Aorta (tissue), 5 donors: Measurements from ENCODE around the gene SEMA3G. TPM values are rescaled to one million over a fixed set of nuclear protein-coding genes. Genes with fewer than 3 reads are reported as not detected.
A peak's percentile ranks its signal among the peaks of the same experiment; 100 is the strongest.

Source experiments
- ATAC-seq: fragments of 200-7000 bp; cut with Tn5 transposase; one replicate; pipeline ENCODE4 v1.9.1; 2022; ENCODE audit warnings: moderate library complexity; ENCODE audit not compliant: low FRiP score
- DNase-seq, 2 donors: peaks; one replicate each; pipeline ENCODE4 v3.0.0-alpha.2; 2020
- H3K27ac ChIP-seq, 2 donors: one replicate each; pipeline ENCODE4 v1.5.1; 2013; ENCODE audit warnings: low read length in 2 of 2, mild to moderate bottlenecking in 2 of 2, moderate library complexity in 2 of 2, control low read depth in 1 of 2, inconsistent platforms in 1 of 2, low read depth in 1 of 2
- H3K27me3 ChIP-seq, 2 donors: one replicate each; pipeline ENCODE4 v1.6.1; 2013; ENCODE audit warnings: control low read depth in 1 of 2, low read length in 1 of 2, mild to moderate bottlenecking in 1 of 2, moderate library complexity in 1 of 2; ENCODE audit not compliant: insufficient read depth in 2 of 2, control insufficient read depth in 1 of 2
- H3K36me3 ChIP-seq, 2 donors: one replicate each; pipeline ENCODE4 v1.6.1; 2013; ENCODE audit warnings: control low read depth in 1 of 2, low read length in 1 of 2, mild to moderate bottlenecking in 1 of 2; ENCODE audit not compliant: insufficient read depth in 2 of 2, control insufficient read depth in 1 of 2
- H3K4me1 ChIP-seq, 2 donors: one replicate each; pipeline ENCODE4 v1.6.1; 2013; ENCODE audit warnings: low read length in 2 of 2, control low read depth in 1 of 2, mild to moderate bottlenecking in 1 of 2, moderate library complexity in 1 of 2; ENCODE audit not compliant: insufficient read depth in 2 of 2, control insufficient read depth in 1 of 2
- H3K4me3 ChIP-seq, 2 donors: one replicate each; pipeline ENCODE4 v1.5.1; 2013; ENCODE audit warnings: low read length in 2 of 2, control low read depth in 1 of 2, mild to moderate bottlenecking in 1 of 2
- H3K9me3 ChIP-seq: one replicate; pipeline ENCODE4 v1.6.1; 2013; ENCODE audit warnings: mild to moderate bottlenecking, low read length; ENCODE audit not compliant: control insufficient read depth
- WGBS, 2 donors: extraction: QIAGEN DNeasy Blood & Tissue Kit; methylation state at CpG; one replicate each; pipeline ENCODE4 v1.1.7; 2013; 5-methylcytosine and 5-hydroxymethylcytosine counted together
- intact Hi-C, 2 donors: fragments of 100-400 bp; cut with DNase I; formaldehyde crosslinking; loops; one replicate each; pipeline versions ENCODE4 v1.14.2 to v1.15.0; 2022
- polyA plus RNA-seq, 2 donors: library from polyadenylated mRNA; stranded (reverse); fragments of 200-250 nt; gene quantifications; one replicate each; pipeline ENCODE4 v1.2.3, GENCODE V29; 2013
- total RNA-seq, 2 donors: library from RNA; stranded (reverse); fragmentation: NEBNext Ultra II Directional; extraction: Animal tissue kit (Norgen Biotek cat#: 25700); gene quantifications; one replicate each; pipeline ENCODE4 v1.2.1, GENCODE V29; 2021
- donor health status: healthy with polysubstance abuse.
- donor health status: Bipolar disorder and iron deficiency.
- donor health status: DM: no; HTN: no; CAD: no.
- donor health status: DM: no; HTN: no; CAD: no.
- donor health status: DM: yes; HTN: yes; CAD: no.

Gene SEMA3G
- total and polyA plus RNA-seq, 4 donors: 0.26 to 23.8 (median 12.5) TPM; not detected in 1

GRCh38 chr3:52393131-52393807 lies 51.6 kb downstream of the SEMA3G start:
- DNase-seq: peak; percentile 16 to 65
- no peak for ATAC-seq
- no peaks in the 10 kb centered on the region for H3K9me3 ChIP-seq
- H3K27me3 ChIP-seq: no peaks in the 10 kb centered on the region
- H3K27ac ChIP-seq: no peak overlapping the region
- intact Hi-C loops: no loop called here
- 87 to 88% methylated on average over 18 of the region's 18 CpGs for WGBS, 2 donors
- H3K36me3 ChIP-seq: peaks cover 0 to 4% of the 10 kb centered on the region in 2 donors
- H3K4me3 ChIP-seq: no peak overlapping the region
- H3K4me1 ChIP-seq: no peaks in the 10 kb centered on the region

GRCh38 chr3:52392216-52392930 lies 52.5 kb downstream of the SEMA3G start:
- H3K4me3 ChIP-seq: no peak overlapping the region
- DNase-seq: no peak
- intact Hi-C loops: no loop called here
- no peaks in the 10 kb centered on the region for H3K27me3 ChIP-seq
- WGBS, 2 donors: 93% methylated on average over 16 of the region's 16 CpGs
- peaks cover 0 to 4% of the 10 kb centered on the region in 2 donors for H3K36me3 ChIP-seq
- ATAC-seq: no peak
- H3K9me3 ChIP-seq: no peaks in the 10 kb centered on the region
- H3K4me1 ChIP-seq: no peaks in the 10 kb centered on the region
- H3K27ac ChIP-seq: no peak overlapping the region

GRCh38 chr3:52391096-52391495 lies 53.8 kb downstream of the SEMA3G start:
- H3K4me1 ChIP-seq: no peaks in the 10 kb centered on the region
- DNase-seq: no peak
- H3K36me3 ChIP-seq: peaks cover 0 to 4% of the 10 kb centered on the region in 2 donors
- H3K27me3 ChIP-seq: no peaks in the 10 kb centered on the region
- H3K27ac ChIP-seq: no peak overlapping the region
- WGBS, 2 donors: 94 to 95% methylated on average over 12 of the region's 12 CpGs
- no peak for ATAC-seq
- H3K4me3 ChIP-seq: no peak overlapping the region
- no peaks in the 10 kb centered on the region for H3K9me3 ChIP-seq
- intact Hi-C loops: no loop called here

GRCh38 chr3:52388933-52389332 lies 56.0 kb downstream of the SEMA3G start:
- Histone ChIP-seq H3K27me3 (no peaks in the 10 kb centered on the region), H3K4me1 (no peaks in the 10 kb centered on the region), H3K4me3 (no peak overlapping the region), H3K9me3 (no peaks in the 10 kb centered on the region), H3K27ac (no peak overlapping the region), H3K36me3 (peaks cover 0 to 4% of the 10 kb centered on the region in 2 donors)
- ATAC-seq (no peak), DNase-seq (no peak)
- WGBS, 2 donors: 95 to 96% methylated on average over 9 of the region's 9 CpGs
- intact Hi-C loops: no loop called here

GRCh38 chr3:52388348-52388821 lies 56.5 kb downstream of the SEMA3G start:
- Histone ChIP-seq H3K27me3 (no peaks in the 10 kb centered on the region), H3K9me3 (no peaks in the 10 kb centered on the region), H3K4me3 (no peak overlapping the region), H3K4me1 (no peaks in the 10 kb centered on the region), H3K36me3 (peaks cover 0 to 4% of the 10 kb centered on the region in 2 donors), H3K27ac (no peak overlapping the region)
- intact Hi-C loops: no loop called here
- 66 to 78% methylated on average over 16 to 18 of the region's 18 CpGs for WGBS, 2 donors
- DNase-seq: no peak
- no peak for ATAC-seq

- no peak for DNase-seq
- Histone ChIP-seq H3K36me3 (peaks cover 0 to 4% of the 10 kb centered on the region in 2 donors), H3K27ac (no peak overlapping the region), H3K4me1 (no peaks in the 10 kb centered on the region), H3K9me3 (no peaks in the 10 kb centered on the region), H3K4me3 (no peak overlapping the region), H3K27me3 (no peaks in the 10 kb centered on the region)
- no peak for ATAC-seq
- intact Hi-C loops: no loop called here
- 96 to 100% methylated on average over 2 of the region's 2 CpGs for WGBS, 2 donors
Measured at GRCh38 chr3:52387481-52387880, 57.4 kb downstream of the SEMA3G start.

GRCh38 chr3:52385157-52385556 lies 59.7 kb downstream of the SEMA3G start:
- no peaks in the 10 kb centered on the region for H3K4me1 ChIP-seq
- intact Hi-C loops: no loop called here

GRCh38 chr3:52384019-52384761 lies 60.7 kb downstream of the SEMA3G start:
- ATAC-seq (no peak), DNase-seq (no peak)
- Histone ChIP-seq H3K36me3 (no peaks in the 10 kb centered on the region), H3K27ac (no peak overlapping the region), H3K27me3 (no peaks in the 10 kb centered on the region), H3K4me1 (no peaks in the 10 kb centered on the region), H3K9me3 (no peaks in the 10 kb centered on the region), H3K4me3 (no peak overlapping the region)
- intact Hi-C loops: no loop called here
- WGBS, 2 donors: 81 to 84% methylated on average over 9 of the region's 9 CpGs

More at GRCh38 chr3:52385157-52385556, 59.7 kb downstream of the SEMA3G start:
- 66 to 72% methylated on average over 10 of the region's 10 CpGs for WGBS, 2 donors
- no peak overlapping the region for H3K27ac ChIP-seq
- DNase-seq: no peak
- H3K36me3 ChIP-seq: no peaks in the 10 kb centered on the region
- H3K27me3 ChIP-seq: no peaks in the 10 kb centered on the region
- no peak for ATAC-seq
- no peak overlapping the region for H3K4me3 ChIP-seq
- no peaks in the 10 kb centered on the region for H3K9me3 ChIP-seq
